ENCODE results near the gene CLSTN1. TPM values are rescaled to one million over a fixed set of nuclear protein-coding genes. Genes with fewer than 3 reads are reported as not detected.
A peak's percentile ranks its signal among the peaks of the same experiment; 100 is the strongest.

Gene CLSTN1
- total and polyA plus RNA-seq, 2 of the 8 experiments (the other 6 are each of a cell fraction or from before 2014, with no cell fraction given), result 34.2 to 97.4 TPM

DNA sequence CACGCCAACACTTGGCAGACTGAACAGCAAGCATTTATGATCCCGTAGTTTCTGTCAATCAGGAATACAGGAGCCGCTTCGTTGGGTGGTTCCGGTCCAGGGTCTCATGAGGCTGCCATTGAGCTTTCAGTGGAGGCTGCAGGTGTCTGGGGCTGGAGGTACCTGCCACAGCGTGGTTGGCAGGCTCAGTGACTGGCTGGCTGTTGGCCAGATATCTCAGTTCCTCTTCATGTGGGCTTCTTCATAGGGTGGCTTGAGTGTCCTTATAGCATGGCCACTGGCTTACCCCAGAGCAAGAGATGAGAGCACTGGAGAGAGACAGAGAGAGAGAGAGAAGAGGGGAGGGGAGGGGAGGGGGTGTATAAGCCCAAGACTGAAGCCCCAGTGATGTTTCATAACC, 142.9 kb downstream of the CLSTN1 start:
- no peak overlapping the region for H3K56ac ChIP-seq (replicated peaks; ENCODE audit: insufficient read length, low read depth, low read length)
- H3K18ac ChIP-seq (ENCODE audit: extremely low read depth, low read length), result no peak overlapping the region
- no peaks in the 10 kb centered on the region for H3K23me2 ChIP-seq (ENCODE audit: low read depth, low read length)
- no peak overlapping the region for H2BK12ac ChIP-seq (ENCODE audit: low read depth, low read length)
- DNase-seq (ENCODE audit: low read depth in 1 of 2, low spot score in 2 of 2) (no peak), FAIRE-seq (no peak)
- no peak overlapping the region for H4K5ac ChIP-seq (ENCODE audit: insufficient read length, low read depth, low read length)
- no peak overlapping the region for H2AFZ ChIP-seq (ENCODE audit: low read length)
- peaks cover 0 to 2% of the 10 kb centered on the region in 2 experiments for H4K20me1 ChIP-seq (replicated peaks in 1 of 2; ENCODE audit: control insufficient read depth in 1 of 2, insufficient read depth in 2 of 2, low read length in 2 of 2)
- no peak overlapping the region for H3K23ac ChIP-seq (ENCODE audit: insufficient read length)
- no peak overlapping the region for H3K14ac ChIP-seq (ENCODE audit: insufficient read length)
- peaks cover 0 to 2% (median 0%) of the 10 kb centered on the region in 4 experiments; a peak in 1 of 7 replicates for H3K4me1 ChIP-seq (replicated peaks in 1 of 4; ENCODE audit: control insufficient read depth in 3 of 4, insufficient read depth in 4 of 4, low read length in 3 of 4)
- H3K4ac ChIP-seq (replicated peaks; ENCODE audit: insufficient read length, low read depth, low read length), result no peak overlapping the region
- ChIA-PET CTCF (ENCODE audit: partially characterized antibody) (interaction anchor here (0.6 to 2.7 kb wide), 11 partner anchors 9 to 538 kb away, joined by 3 to 13 read pairs (median 3); no protein-coding TSS in a partner anchor), POLR2A (ENCODE audit: partially characterized antibody) (interaction anchor here (0.9 to 1.3 kb wide), 3 partner anchors 18 to 36 kb away, joined by 3 to 4 read pairs (median 3); no protein-coding TSS in a partner anchor)
- H3K4me3 ChIP-seq (ENCODE audit: extremely low read depth in 1 of 4, insufficient read depth in 2 of 4, low read depth in 3 of 4, low read length in 4 of 4), result no peak overlapping the region
- H3K27me3 ChIP-seq (replicated peaks in 1 of 4; ENCODE audit: control insufficient read depth in 3 of 4, extremely low read depth in 1 of 4, insufficient read depth in 3 of 4, low read length in 3 of 4), result no peaks in the 10 kb centered on the region
- TF ChIP-seq JUND (IDR thresholded peaks at IDR 0.05; ENCODE audit: low read length) (no peak), PHF8 (conservative IDR thresholded peaks at IDR 0.05; ENCODE audit: low read depth, low read length) (no peak), KDM1A (IDR thresholded peaks at IDR 0.05; ENCODE audit: borderline replicate concordance, low read length) (no peak), BACH1 (IDR thresholded peaks at IDR 0.05; ENCODE audit: low read length) (no peak)
- TF ChIP-seq, protein P1, sequence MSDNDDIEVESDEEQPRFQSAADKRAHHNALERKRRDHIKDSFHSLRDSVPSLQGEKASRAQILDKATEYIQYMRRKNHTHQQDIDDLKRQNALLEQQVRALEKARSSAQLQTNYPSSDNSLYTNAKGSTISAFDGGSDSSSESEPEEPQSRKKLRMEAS (IDR thresholded peaks at IDR 0.05), result no peak
- TF ChIP-seq, protein P2, sequence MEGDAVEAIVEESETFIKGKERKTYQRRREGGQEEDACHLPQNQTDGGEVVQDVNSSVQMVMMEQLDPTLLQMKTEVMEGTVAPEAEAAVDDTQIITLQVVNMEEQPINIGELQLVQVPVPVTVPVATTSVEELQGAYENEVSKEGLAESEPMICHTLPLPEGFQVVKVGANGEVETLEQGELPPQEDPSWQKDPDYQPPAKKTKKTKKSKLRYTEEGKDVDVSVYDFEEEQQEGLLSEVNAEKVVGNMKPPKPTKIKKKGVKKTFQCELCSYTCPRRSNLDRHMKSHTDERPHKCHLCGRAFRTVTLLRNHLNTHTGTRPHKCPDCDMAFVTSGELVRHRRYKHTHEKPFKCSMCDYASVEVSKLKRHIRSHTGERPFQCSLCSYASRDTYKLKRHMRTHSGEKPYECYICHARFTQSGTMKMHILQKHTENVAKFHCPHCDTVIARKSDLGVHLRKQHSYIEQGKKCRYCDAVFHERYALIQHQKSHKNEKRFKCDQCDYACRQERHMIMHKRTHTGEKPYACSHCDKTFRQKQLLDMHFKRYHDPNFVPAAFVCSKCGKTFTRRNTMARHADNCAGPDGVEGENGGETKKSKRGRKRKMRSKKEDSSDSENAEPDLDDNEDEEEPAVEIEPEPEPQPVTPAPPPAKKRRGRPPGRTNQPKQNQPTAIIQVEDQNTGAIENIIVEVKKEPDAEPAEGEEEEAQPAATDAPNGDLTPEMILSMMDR (IDR thresholded peaks at IDR 0.05; ENCODE audit: control extremely low read depth in 1 of 3, insufficient read depth in 1 of 3, low read depth in 1 of 3, low read length in 3 of 3), result no peak
- TF ChIP-seq, protein P3, sequence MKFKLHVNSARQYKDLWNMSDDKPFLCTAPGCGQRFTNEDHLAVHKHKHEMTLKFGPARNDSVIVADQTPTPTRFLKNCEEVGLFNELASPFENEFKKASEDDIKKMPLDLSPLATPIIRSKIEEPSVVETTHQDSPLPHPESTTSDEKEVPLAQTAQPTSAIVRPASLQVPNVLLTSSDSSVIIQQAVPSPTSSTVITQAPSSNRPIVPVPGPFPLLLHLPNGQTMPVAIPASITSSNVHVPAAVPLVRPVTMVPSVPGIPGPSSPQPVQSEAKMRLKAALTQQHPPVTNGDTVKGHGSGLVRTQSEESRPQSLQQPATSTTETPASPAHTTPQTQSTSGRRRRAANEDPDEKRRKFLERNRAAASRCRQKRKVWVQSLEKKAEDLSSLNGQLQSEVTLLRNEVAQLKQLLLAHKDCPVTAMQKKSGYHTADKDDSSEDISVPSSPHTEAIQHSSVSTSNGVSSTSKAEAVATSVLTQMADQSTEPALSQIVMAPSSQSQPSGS (IDR thresholded peaks at IDR 0.05; ENCODE audit: low read length), result no peak
- no peaks in the 10 kb centered on the region; a peak in 1 of 8 replicates for H3K36me3 ChIP-seq (ENCODE audit: control insufficient read depth in 2 of 4, insufficient read depth in 4 of 4, low read length in 3 of 4)
- no peak overlapping the region for H2BK120ac ChIP-seq (replicated peaks; ENCODE audit: low read depth, low read length)
- no peaks in the 10 kb centered on the region for H3K9me3 ChIP-seq (ENCODE audit: insufficient read depth in 2 of 2, low read depth in 1 of 2, low read length in 1 of 2)
- peak overlapping the region; percentile 64; the same call in 1 of the 2 replicates for H4K8ac ChIP-seq (ENCODE audit: extremely low read depth, insufficient read depth, low read length)
- H3K79me1 ChIP-seq (ENCODE audit: low read depth, low read length), result no peaks in the 10 kb centered on the region
- no peak overlapping the region for H2BK20ac ChIP-seq (ENCODE audit: low read length)
- no peak overlapping the region for H2AK5ac ChIP-seq (ENCODE audit: low read depth, low read length)
- no peak overlapping the region for H2BK15ac ChIP-seq (ENCODE audit: low read length)
- H2BK5ac ChIP-seq (ENCODE audit: low read depth, low read length), result no peak overlapping the region
- no peak overlapping the region for H3K4me2 ChIP-seq (ENCODE audit: insufficient read depth in 1 of 2, low read depth in 2 of 2, low read length in 2 of 2)
- H3K79me2 ChIP-seq (ENCODE audit: control insufficient read depth in 1 of 2, insufficient read depth in 2 of 2, low read length in 2 of 2), result no peaks in the 10 kb centered on the region
- WGBS, 2 experiments (ENCODE audit: extremely low coverage in 1 of 2, insufficient coverage in 1 of 2, insufficient read length in 1 of 2, insufficient replicate concordance in 2 of 2, low coverage in 1 of 2, low lambda C conversion rate in 2 of 2, missing lambda C conversion rate in 1 of 2), result 91% methylated on average over 6 of the region's 6 CpGs; no CpG with 5 or more reads in 1 of the 2 experiments
- H3K27ac ChIP-seq (ENCODE audit: low read depth, low read length), result no peak overlapping the region
- no peak overlapping the region for H3K9ac ChIP-seq (replicated peaks in 1 of 4; ENCODE audit: extremely low read depth in 1 of 4, low read depth in 3 of 4, low read length in 3 of 4)
- no peak overlapping the region for H4K91ac ChIP-seq (replicated peaks; ENCODE audit: insufficient read length, low read length)

Data from H1 (cell line).